ENCODE measurements around the gene TMEM150B. TPM values are rescaled to one million over a fixed set of nuclear protein-coding genes. Genes with fewer than 3 reads are reported as not detected.
A peak's percentile ranks its signal among the peaks of the same experiment; 100 is the strongest.

Gene TMEM150B
- total and polyA plus RNA-seq, 9 of the 15 experiments (the other 6 are each of a cell fraction or from before 2014, with no cell fraction given): 0.47 to 1.3 (median 0.74) TPM; not detected in 2

GRCh38 chr19:55350620-55351315 is 25.6 kb upstream of the TMEM150B start:
- H3K9me3 ChIP-seq (replicated peaks; ENCODE audit: control insufficient read depth, insufficient read depth, low read depth, low read length): no peaks in the 10 kb centered on the region
- peaks cover 4 to 67% of the 10 kb centered on the region in 2 experiments; a peak in 4 of 5 replicates for H3K4me1 ChIP-seq (replicated peaks in 1 of 2; ENCODE audit: control insufficient read depth in 2 of 2, insufficient read depth in 2 of 2, low read length in 2 of 2)
- peaks cover 5% of the 10 kb centered on the region for H3K9me1 ChIP-seq (ENCODE audit: control insufficient read depth, insufficient read depth, low read length)
- H3K9ac ChIP-seq (ENCODE audit: insufficient read depth in 1 of 2, low read depth in 2 of 2, low read length in 2 of 2): peak overlapping the region in 1 of 2 experiments; percentile 75; a peak in 2 of 4 replicates
- no peaks in the 10 kb centered on the region for H3K79me2 ChIP-seq (ENCODE audit: control insufficient read depth, insufficient read depth, low read length)
- H2AFZ ChIP-seq (ENCODE audit: low read depth, low read length): no peak overlapping the region
- WGBS (ENCODE audit: insufficient coverage, low coverage, missing lambda C conversion rate): 39% methylated on average over 11 of the region's 11 CpGs
- no peak for ATAC-seq
- no peak for TF ChIP-seq NKRF (IDR thresholded peaks at IDR 0.05; ENCODE audit: borderline replicate concordance)
- no peak for TF ChIP-seq ASH1L (IDR thresholded peaks at IDR 0.05; ENCODE audit: borderline replicate concordance, low read depth, partially characterized antibody)
- no peak for TF ChIP-seq TEAD2 (tag; IDR thresholded peaks at IDR 0.05)
- no peak for TF ChIP-seq PCBP1 (IDR thresholded peaks at IDR 0.05; ENCODE audit: low read depth, low read length, poor library complexity, severe bottlenecking)
- TF ChIP-seq POLR2AphosphoS2 (IDR thresholded peaks at IDR 0.05; ENCODE audit: low read length): peak; percentile 53; the same call in 1 of the 2 replicates
- intact Hi-C loops (cut with micrococcal nuclease): no loop called here
- no peak overlapping the region for H3K4me2 ChIP-seq (ENCODE audit: insufficient read depth, low read length)
- no peak overlapping the region for H3K27ac ChIP-seq (ENCODE audit: extremely low read depth, low read depth, low read length)
- no peak overlapping the region for H3K4me3 ChIP-seq
- in situ Hi-C loops (cut with MboI): no loop called here
- H4K20me1 ChIP-seq (replicated peaks; ENCODE audit: control insufficient read depth, insufficient read depth, low read length): peaks cover 6% of the 10 kb centered on the region
- POLR2A ChIA-PET: interaction anchor here (0.6 to 1.9 kb wide), 5 partner anchors 10 to 117 kb away, joined by 3 to 11 read pairs (median 3); no protein-coding TSS in a partner anchor
- H3K27me3 ChIP-seq (ENCODE audit: control insufficient read depth in 2 of 2, insufficient read depth in 2 of 2, low read length in 2 of 2): peaks cover 3 to 5% of the 10 kb centered on the region in 2 experiments; a peak in 4 of 5 replicates
- CTCF ChIA-PET (ENCODE audit: low intra/inter-chr PET ratio): no interaction called here
- no peak for DNase-seq (ENCODE audit: extremely low read depth in 1 of 4, low spot score in 3 of 4)
- peak; percentile 35 for FAIRE-seq
- peaks cover 28% of the 10 kb centered on the region; the same call in 2 of the 3 replicates for H3K36me3 ChIP-seq (ENCODE audit: control insufficient read depth, insufficient read depth, low read length)
- BruUV-seq (replicated peaks): no TSS peak

All from K562 (cell line).